Left ventricle myocardium superior (tissue), 1 donor: ENCODE measurements around the gene CDK16. TPM values are rescaled to one million over a fixed set of nuclear protein-coding genes. Genes with fewer than 3 reads are reported as not detected.
"Not testable (repeated sequence)": the region's sequence is repeated elsewhere in the genome, so short reads cannot be mapped to it uniquely, and the experiment has no call there.

Experiments
- ATAC-seq: fragments of 200-7000 bp; cut with Tn5 transposase; one replicate; pipeline ENCODE4 v1.9.1; 2020; ENCODE audit warnings: mild to moderate bottlenecking, moderate library complexity
- DNase-seq: peaks from one replicate; pipeline ENCODE4 v3.0.0-alpha.2; 2020
- intact Hi-C: fragments of 100-400 bp; cut with micrococcal nuclease; formaldehyde crosslinking; loops from one replicate; pipeline ENCODE4 v1.11.0; 2022
- total RNA-seq: library from RNA; stranded (reverse); fragmentation: NEBNext Ultra II Directional; extraction: Animal tissue kit (Norgen Biotek cat#: 25700); gene quantifications from one replicate; pipeline ENCODE4 v1.2.1, GENCODE V29; 2021
- donor health status: DM: no; HTN: yes; CAD: no; lungs with severe emphysema.

Gene CDK16
- total RNA-seq, 1 donor from 2014 or later: 155 TPM

DNA sequence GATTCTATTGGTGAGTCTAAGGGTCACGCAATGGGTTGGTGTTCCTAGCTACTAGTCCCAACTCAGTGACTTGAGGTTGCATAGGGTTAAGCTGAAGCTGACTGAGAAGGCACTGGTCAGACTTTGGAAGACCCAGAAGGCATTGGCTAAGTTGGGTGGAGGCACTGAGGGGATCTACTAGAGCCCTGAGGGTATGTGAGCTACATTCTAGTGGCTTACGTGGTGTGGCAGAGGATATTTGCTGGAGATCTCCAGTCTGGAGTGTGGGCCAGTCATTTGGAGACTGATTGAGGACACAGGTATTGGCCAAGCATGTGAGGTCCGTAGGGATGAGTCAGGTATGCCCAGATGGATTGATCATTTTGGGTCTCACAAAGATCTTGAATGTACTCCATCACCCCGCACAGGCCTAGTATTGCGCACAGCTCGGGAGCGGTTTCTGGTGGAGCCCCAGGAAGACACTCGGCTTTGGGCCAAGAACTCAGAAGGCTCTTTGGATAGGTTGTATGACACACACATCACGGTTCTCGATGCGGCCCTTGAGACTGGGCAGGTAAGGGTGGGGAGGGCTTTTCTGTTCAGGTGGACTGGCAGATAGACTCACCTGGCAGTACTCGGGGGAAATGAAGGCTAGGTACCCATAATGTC lies 21.5 kb downstream of the CDK16 start:
- intact Hi-C loops: no loop called here
- DNase-seq (no peak), ATAC-seq (no peak)

DNA sequence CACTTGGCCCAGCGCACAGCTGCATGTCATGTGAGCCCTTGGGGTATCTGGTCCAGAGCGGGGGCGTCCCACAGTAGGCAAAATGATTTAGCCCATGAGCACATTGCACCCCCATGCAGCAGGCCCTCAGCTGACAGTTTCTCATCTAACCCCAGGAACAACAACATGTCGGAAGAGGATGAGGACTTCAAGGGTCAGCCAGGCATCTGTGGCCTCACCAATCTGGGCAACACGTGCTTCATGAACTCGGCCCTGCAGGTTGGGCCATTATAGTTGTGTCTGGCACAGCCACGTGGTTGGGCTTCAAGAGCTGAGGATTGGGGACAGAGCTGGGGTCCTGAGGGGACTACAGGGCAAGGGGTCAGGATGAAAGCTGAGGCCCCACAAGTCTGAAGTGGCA lies 22.1 kb downstream of the CDK16 start:
- DNase-seq (no peak), ATAC-seq (no peak)
- intact Hi-C loops: no loop called here

DNA sequence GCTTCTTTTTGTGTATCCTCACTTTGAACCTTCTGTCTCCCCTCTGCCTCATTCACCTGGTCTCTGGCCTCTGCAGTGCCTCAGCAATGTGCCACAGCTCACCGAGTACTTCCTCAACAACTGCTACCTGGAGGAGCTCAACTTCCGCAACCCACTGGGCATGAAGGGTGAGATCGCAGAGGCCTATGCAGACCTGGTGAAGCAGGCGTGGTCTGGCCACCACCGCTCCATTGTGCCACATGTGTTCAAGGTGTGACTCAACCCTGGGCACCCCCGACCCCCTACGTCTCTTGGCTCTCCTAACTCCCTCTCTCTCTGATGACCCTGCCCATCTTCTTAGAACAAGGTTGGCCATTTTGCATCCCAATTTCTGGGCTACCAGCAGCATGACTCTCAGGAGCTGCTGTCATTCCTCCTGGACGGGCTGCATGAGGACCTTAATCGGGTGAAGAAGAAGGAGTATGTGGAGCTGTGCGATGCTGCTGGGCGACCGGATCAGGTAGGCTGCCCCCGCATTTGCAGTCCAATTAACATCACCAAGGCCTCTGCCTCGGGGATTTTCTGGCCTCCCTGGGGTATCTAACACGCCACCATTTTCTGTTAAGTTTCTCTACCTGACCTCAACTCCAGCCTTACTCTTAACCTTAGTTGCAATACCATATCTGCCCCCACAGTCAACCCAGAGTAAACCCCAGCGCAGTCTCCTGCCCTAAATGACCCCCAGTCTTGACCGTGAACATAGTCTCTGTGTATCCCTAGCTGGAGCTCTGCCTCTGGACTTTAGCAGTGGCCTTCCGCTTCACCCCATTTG lies 22.9 kb downstream of the CDK16 start:
- no peak for DNase-seq
- ATAC-seq: no peak
- intact Hi-C loops: no loop called here

DNA sequence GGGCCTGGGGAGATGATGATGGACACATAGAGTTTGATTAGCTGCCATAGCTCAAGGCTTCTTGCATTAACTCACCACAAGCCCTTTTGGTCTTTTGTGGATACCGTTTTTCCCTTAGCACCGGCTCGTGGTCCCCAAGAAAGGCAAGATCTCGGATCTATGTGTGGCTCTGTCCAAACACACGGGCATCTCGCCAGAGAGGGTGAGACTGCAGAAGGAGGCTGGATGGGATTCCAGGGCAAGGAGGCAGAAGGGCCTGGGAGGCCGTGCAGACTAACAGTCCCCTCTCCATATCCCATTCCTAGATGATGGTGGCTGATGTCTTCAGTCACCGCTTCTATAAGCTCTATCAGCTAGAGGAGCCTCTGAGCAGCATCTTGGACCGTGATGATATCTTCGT lies 23.8 kb downstream of the CDK16 start:
- intact Hi-C loops: no loop called here
- ATAC-seq (no peak), DNase-seq (no peak)

DNA sequence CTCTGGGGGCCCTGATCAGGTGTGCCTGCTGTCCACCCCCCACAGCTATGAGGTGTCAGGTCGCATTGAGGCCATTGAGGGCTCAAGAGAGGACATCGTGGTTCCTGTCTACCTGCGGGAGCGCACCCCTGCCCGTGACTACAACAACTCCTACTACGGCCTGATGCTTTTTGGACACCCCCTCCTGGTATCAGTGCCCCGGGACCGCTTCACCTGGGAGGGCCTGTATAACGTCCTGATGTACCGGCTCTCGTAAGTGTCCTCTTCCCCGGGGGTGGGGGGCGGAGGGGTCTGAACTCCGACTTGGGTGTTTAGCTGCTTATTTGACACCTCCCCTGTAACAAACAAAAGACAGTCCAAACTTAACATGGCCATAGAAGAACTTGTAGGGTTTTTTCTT lies 24.9 kb downstream of the CDK16 start:
- DNase-seq (no peak), ATAC-seq (no peak)
- intact Hi-C loops: no loop called here

DNA sequence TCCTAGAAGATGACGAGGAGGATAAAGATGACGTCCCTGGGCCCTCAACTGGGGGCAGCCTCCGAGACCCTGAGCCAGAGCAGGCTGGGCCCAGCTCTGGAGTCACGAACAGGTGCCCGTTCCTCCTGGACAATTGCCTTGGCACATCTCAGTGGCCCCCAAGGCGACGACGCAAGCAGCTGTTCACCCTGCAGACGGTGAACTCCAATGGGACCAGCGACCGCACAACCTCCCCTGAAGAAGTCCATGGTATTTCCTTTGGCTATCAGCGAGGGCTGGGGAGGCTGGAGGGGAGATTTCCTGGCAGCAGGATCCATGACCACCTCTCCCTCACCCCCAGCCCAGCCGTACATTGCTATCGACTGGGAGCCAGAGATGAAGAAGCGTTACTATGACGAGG lies 26.2 kb downstream of the CDK16 start:
- no peak for DNase-seq
- no peak for ATAC-seq
- intact Hi-C loops: no loop called here

DNA sequence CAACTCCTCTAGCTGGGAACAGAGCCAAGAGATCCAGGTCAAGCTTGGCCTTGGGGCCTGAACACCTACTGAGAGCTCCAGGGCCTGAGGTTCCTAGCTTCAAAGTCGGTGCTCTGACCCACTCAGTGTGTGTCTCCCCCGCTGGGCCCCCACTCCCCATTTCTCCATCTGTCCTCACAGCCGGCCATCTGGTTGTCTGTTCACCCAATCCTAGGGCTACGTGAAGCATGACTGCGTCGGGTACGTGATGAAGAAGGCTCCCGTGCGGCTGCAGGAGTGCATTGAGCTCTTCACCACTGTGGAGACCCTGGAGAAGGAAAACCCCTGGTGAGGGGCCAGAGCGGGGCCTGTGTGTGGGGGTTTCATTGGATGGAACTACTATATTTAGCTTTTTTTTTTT lies 26.7 kb downstream of the CDK16 start:
- ATAC-seq: no peak
- DNase-seq: no peak
- intact Hi-C loops: no loop called here

DNA sequence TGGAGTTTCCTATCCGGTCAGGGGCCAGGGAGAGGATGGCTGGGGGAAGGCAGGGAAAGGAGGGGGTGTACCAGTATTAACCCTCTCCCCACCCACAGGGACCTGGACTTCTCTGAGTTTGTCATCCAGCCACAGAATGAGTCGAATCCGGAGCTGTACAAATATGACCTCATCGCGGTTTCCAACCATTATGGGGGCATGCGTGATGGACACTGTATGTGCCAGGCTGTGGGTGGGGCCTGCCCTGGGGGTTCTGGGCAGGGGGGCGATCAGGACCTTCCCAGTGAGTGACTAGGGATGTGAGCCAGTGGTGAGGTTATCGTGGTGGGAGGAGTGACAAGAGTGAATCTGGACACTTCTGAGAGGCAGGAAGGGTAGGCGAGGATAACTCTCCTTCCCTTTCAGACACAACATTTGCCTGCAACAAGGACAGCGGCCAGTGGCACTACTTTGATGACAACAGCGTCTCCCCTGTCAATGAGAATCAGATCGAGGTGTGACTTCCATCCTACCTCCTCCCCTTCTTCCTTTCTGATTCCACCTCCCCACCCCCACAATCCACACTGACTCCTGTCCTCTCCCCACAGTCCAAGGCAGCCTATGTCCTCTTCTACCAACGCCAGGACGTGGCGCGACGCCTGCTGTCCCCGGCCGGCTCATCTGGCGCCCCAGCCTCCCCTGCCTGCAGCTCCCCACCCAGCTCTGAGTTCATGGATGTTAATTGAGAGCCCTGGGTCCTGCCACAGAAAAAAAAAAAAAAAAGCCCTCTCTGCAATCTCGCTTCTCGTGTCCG lies 28.9 kb downstream of the CDK16 start:
- DNase-seq (no peak), ATAC-seq (no peak)
- intact Hi-C loops: no loop called here

DNA sequence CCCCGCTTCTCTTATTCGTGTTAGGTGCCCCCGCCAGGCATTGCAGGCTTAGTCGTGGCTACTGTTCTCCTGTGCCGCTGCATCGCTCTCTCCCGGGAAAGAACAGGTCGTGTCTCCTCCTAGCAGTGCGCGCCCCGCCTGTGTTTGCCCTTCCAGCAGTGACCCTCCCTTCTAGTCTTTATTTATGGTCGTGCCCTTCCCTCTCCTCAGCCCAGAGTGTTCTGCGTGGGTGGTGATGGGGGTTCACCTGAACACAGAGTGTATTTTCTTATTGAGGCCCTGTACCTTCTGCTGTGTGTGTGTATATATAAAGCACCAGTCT lies 29.5 kb downstream of the CDK16 start:
- no peak for ATAC-seq
- intact Hi-C loops: no loop called here
- no peak for DNase-seq

DNA sequence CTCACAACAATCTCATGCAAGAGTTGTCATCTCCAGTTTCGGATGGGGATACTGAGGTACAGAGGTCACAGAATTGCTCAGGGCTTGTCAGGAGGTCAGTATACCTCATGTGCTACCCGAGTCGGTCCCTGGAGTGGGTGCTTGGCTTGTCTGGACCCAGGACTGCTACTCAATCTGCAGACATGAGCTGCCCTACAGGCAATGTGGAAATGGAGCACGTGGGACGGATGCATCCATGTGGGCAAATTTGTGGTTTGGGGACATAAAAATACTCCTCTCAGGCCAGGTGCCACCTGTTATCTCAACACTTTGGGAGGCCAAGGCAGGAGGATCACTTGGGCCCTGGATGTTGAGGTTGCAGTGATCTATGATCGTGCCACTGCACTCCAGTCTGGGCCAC lies 30.1 kb downstream of the CDK16 start:
- ATAC-seq (no peak), DNase-seq (no peak)
- intact Hi-C loops: no loop called here

DNA sequence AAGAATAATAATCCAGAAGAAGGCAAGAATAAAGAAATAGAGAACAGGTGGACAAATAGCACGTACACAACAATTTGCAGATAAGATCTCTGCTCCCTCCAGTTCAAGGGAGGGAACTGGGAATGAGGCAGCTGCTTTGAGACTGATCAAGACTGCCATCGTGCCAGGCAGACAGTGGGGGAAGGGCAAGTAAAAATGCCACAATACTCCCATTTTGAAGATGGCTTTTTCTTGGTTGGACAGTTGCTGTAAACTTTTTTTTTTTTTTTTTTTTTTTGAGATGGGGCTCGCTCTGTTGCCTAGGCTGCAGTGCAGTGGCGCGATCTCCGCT lies 31.5 kb downstream of the CDK16 start:
- ATAC-seq: no peak
- intact Hi-C loops: no loop called here
- DNase-seq: no peak

DNA sequence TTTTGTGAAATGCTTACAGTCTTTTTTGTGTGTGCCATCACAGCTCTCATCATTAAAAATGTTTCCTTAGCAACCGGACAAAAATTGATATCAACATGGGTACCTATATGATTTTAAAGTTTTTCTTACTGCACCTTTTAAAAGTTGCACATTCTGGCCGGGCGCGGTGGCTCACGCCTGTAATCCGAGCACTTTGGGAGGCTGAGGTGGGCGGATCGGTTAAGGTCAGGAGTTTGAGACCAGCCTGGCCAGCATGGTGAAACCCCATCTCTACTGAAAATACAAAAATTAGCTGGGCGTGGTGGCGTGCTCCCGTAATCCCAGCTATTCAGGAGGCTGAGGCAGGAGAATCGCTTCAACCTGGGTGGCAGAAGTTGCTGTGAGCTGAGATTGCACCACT lies 39.1 kb downstream of the CDK16 start:
- DNase-seq, ATAC-seq, intact Hi-C loops: not testable (repeated sequence)

DNA sequence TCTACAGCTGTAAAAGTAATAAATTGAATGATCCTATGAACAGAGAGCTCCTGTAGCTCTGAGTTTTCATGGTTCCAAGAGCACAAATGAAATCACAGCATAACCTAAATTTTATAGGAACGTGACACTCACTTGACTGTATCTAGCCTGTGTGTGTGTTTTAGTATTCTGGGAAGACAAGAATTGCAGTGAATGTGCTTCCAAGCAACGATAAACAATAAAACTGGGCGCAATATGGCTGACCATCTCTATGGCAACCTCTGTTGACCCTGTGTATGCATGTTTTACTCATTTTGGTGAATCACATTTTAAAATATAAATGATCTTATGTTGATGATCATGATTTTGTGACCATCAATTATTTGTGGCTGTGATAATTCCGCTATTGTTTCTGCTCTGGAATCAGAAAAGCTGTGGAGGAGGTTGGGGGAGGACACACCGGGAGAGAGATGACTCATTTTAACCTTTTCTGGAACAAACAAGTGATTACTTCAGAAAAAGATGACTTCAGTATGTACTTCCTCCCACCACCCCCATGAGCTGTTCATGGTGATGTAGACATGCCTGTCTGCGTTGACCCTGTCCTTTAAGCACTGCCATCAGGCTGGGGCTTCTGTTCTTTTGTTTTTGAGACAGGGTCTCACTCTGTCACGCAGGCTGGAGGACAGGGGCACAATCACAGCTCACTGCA lies 46.1 kb downstream of the CDK16 start:
- ATAC-seq (no peak), DNase-seq (no peak)

DNA sequence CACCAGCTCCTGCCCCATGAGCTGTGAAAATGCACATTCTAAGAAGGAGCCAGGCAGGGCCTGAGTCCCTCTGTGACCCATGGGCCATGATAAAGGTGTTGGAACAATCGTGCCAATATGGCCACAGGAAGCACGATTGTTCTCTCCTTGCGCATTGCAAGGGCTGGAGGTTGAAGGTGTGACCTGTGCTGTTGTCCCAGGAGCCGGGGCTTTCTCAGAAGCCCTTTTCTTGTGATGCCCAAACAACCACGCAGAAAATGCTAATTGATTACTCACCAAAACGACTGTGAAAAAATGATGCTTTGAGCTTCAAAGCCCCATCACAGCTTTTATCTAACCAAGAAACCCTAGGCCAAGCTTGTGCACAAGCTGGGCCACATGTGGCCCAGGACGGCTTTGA lies 48.2 kb downstream of the CDK16 start:
- intact Hi-C loops: no loop called here
- ATAC-seq (no peak), DNase-seq (no peak)

More for the DNA sequence above, 46.1 kb downstream of the CDK16 start:
- intact Hi-C loops: no loop called here

DNA sequence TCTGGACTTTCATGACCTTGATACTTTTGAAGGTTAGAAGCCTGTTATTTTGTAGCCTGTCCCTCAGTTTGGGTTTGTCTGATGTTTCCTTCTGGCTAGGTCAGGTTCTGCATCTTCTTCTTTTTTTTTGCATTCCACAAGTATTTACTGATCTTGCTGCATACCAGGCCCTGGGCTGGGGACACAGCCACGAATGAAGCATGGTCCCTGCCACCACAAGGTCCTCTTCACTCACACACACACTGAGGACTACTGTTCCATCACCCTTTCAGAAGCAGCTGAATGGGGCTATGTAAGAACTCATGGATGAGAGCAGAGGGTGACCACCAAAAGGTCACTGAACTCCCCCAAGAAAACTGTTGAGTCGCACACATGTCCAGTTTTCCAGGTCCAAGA lies 53.5 kb downstream of the CDK16 start:
- DNase-seq (no peak), ATAC-seq (no peak)
- intact Hi-C loops: no loop called here

DNA sequence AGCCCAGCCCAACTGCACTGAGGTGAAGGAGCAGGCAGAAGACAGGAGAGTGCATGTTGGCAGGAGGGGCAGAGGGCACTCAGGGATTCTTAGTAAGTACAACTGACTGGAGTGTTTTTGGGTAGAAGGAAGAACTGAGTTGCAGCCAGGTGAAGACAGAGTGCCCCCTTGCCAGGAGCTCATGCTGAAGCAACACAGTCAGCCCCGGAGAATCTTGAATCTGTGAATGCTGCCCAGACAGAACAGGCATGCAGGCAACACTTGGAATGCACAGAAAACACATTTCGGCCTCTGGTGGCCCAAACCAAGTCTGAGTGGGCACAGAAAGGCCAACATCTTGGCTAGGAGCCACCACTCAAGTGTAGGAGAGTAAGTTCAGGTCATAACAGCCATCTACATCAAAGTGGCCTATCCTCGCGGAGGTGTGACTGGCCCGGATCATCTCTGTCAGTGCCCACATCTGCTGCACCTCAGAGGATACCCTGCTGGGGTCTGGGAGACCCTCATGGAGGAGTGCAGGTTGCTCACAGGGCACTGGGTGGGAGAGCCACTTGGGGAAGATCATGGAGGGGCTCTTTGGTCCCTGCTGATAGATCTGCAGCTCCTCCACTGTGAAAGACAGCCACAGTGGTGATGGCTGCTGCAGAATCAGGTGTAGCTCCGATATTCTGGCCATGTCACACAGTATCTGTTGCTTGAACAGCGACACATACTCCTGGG lies 54.7 kb downstream of the CDK16 start:
- intact Hi-C loops: no loop called here
- ATAC-seq (no peak), DNase-seq (no peak)

DNA sequence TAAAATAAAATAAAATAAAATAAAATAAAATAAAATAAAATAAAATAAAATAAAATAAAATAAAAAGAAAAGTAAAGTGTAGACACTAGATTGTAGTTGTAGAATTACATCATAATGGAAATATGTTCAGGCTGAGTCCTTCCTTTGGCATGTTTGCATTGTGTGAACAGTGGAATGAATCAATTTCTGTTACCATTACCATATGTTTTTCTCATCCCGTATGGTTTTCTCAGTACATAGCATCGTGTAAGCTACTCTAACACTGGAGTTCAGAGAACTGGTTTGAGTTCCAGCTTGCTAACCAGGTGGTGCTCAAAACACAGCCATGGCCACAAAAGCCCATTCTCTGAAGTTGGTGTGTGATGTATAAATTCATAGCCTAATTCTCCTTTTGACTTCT lies 60.2 kb downstream of the CDK16 start:
- ATAC-seq (no peak), DNase-seq (no peak)
- intact Hi-C loops: no loop called here
